Right atrium auricular region (tissue), 2 donors: ENCODE data around the gene VAMP2. TPM values are rescaled to one million over a fixed set of nuclear protein-coding genes. Genes with fewer than 3 reads are reported as not detected.
A peak's percentile ranks its signal among the peaks of the same experiment; 100 is the strongest.

Experiments
- DNase-seq: peaks from one replicate; pipeline ENCODE4 v3.0.0-alpha.2; 2019; ENCODE audit warnings: low spot score
- H3K27ac ChIP-seq, 2 donors: fragments of 200-600 bp; sonication (generic); 1 replicate in 1 of 2; 2 replicates in 1 of 2; pipeline ENCODE4 v1.5.1; 2016 to 2019
- H3K27me3 ChIP-seq, 2 donors: fragments of 200-600 bp; sonication (generic); one replicate each; pipeline versions ENCODE4 v1.5.1 to v1.6.0; 2017 to 2019
- H3K36me3 ChIP-seq: fragments of 200-600 bp; sonication (generic); one replicate; pipeline ENCODE4 v1.5.1; 2016
- H3K4me1 ChIP-seq, 2 donors: fragments of 200-600 bp; sonication (generic); one replicate each; pipeline versions ENCODE4 v1.5.1 to v1.6.0; 2017 to 2019
- H3K4me3 ChIP-seq, 2 donors: fragments of 200-600 bp; sonication (generic); 1 replicate in 1 of 2; 2 replicates in 1 of 2; pipeline ENCODE4 v1.5.1; 2017 to 2019; ENCODE audit warnings: mild to moderate bottlenecking in 1 of 2, moderate library complexity in 1 of 2
- H3K9me3 ChIP-seq, 2 donors: fragments of 200-600 bp; sonication (generic); one replicate each; pipeline ENCODE4 v1.5.1; 2019
- CTCF ChIP-seq, 2 donors: fragments of 200-600 bp; sonication (generic); IDR thresholded peaks; one replicate each; pipeline ENCODE4 v1.5.1; 2019; ENCODE audit warnings: antibody characterized with exemption in 2 of 2
- total RNA-seq, 2 donors: library from RNA; depleted of rRNA; stranded (reverse); fragments of >200 nt; gene quantifications; one replicate each; pipeline ENCODE4 v1.1.0, GENCODE V29; 2016

VAMP2 gene
- total RNA-seq, 2 donors from 2014 or later, result 27.4 to 39.7 TPM

- Histone ChIP-seq H3K36me3 (no peaks in the 10 kb centered on the region), H3K27me3 (no peaks in the 10 kb centered on the region), H3K9me3 (no peaks in the 10 kb centered on the region), H3K27ac (no peak overlapping the region), H3K4me3 (no peak overlapping the region), H3K4me1 (peaks cover 0 to 10% of the 10 kb centered on the region in 2 donors)
- no peak for DNase-seq
- TF ChIP-seq CTCF (IDR thresholded peaks at IDR 0.05), result no peak
Measured at GRCh38 chr17:8133399-8133798, 29.3 kb downstream of the VAMP2 start.

- H3K9me3 ChIP-seq, result no peaks in the 10 kb centered on the region
- DNase-seq, result no peak
Measured at GRCh38 chr17:8131844-8132441, 30.8 kb downstream of the VAMP2 start.

GRCh38 chr17:8128125-8128784 is 34.5 kb downstream of the VAMP2 start:
- Histone ChIP-seq H3K36me3 (no peaks in the 10 kb centered on the region), H3K4me3 (no peak overlapping the region), H3K27ac (no peak overlapping the region), H3K27me3 (no peaks in the 10 kb centered on the region), H3K9me3 (no peaks in the 10 kb centered on the region), H3K4me1 (peaks cover 0 to 38% of the 10 kb centered on the region in 2 donors)
- DNase-seq, result no peak
- TF ChIP-seq CTCF (IDR thresholded peaks at IDR 0.05), result no peak

More at GRCh38 chr17:8131844-8132441, 30.8 kb downstream of the VAMP2 start:
- Histone ChIP-seq H3K4me1 (peaks cover 0 to 4% of the 10 kb centered on the region in 2 donors), H3K27ac (no peak overlapping the region), H3K36me3 (no peaks in the 10 kb centered on the region), H3K27me3 (no peaks in the 10 kb centered on the region), H3K4me3 (no peak overlapping the region)
- no peak for TF ChIP-seq CTCF (IDR thresholded peaks at IDR 0.05)

GRCh38 chr17:8126491-8127066 is 36.2 kb downstream of the VAMP2 start:
- Histone ChIP-seq H3K36me3 (no peaks in the 10 kb centered on the region), H3K9me3 (no peaks in the 10 kb centered on the region), H3K27me3 (no peaks in the 10 kb centered on the region), H3K4me3 (peak overlapping the region; percentile 65 to 66), H3K4me1 (peaks cover 0 to 55% of the 10 kb centered on the region in 2 donors), H3K27ac (peak overlapping the region; percentile 76 to 83)
- no peak for DNase-seq
- TF ChIP-seq CTCF (IDR thresholded peaks at IDR 0.05), result peak in 1 of 2 donors; percentile 15

- Histone ChIP-seq H3K36me3 (no peaks in the 10 kb centered on the region), H3K4me3 (peak overlapping the region; percentile 65 to 66), H3K27me3 (no peaks in the 10 kb centered on the region), H3K27ac (peak overlapping the region; percentile 76 to 83), H3K9me3 (no peaks in the 10 kb centered on the region), H3K4me1 (peaks cover 0 to 60% of the 10 kb centered on the region in 2 donors)
- TF ChIP-seq CTCF (IDR thresholded peaks at IDR 0.05), result no peak
- no peak for DNase-seq
Measured at GRCh38 chr17:8125947-8126490, 36.7 kb downstream of the VAMP2 start.
